22Rv1 (cell line): Measurements from ENCODE around the gene ALKBH6.

ENCODE experiments used
- ZFX ChIP-seq: fragments of 450-650 bp; IDR thresholded peaks from 2 replicates; pipeline ENCODE4 v1.6.1; 2017; ENCODE audit warnings: antibody characterized with exemption, borderline replicate concordance
- TF ChIP-seq, protein P1 (sequence below): fragments of 450-650 bp; IDR thresholded peaks from 2 replicates; pipeline ENCODE4 v1.5.1; 2017; ENCODE audit warnings: mild to moderate bottlenecking

DNA sequence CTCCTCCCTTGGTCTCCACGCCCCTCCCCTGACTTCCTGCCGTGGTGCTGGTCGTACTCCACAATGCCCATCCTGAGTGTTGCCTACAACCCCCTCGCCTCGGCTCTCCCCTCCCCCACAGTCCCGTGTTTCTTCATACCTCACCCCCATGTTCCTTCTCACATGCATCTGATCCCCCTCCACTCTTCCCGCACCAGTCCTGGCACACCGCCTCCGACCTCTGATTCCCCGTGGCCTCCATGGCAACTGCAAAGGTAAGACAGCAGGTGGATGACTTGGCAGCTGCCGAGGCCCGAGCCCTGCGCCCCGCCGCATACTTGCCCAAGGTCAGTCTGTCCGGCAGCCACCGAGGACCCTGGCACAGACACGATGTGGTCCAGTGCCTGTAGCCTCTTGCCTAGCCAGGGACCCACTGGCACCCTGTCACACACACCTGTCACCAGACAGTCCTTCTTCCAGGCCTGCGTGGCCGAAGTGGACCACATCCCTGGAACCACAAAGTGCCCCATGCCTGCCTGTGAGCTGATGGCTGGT is 35.1 kb downstream of the ALKBH6 start:
- TF ChIP-seq, protein P1, sequence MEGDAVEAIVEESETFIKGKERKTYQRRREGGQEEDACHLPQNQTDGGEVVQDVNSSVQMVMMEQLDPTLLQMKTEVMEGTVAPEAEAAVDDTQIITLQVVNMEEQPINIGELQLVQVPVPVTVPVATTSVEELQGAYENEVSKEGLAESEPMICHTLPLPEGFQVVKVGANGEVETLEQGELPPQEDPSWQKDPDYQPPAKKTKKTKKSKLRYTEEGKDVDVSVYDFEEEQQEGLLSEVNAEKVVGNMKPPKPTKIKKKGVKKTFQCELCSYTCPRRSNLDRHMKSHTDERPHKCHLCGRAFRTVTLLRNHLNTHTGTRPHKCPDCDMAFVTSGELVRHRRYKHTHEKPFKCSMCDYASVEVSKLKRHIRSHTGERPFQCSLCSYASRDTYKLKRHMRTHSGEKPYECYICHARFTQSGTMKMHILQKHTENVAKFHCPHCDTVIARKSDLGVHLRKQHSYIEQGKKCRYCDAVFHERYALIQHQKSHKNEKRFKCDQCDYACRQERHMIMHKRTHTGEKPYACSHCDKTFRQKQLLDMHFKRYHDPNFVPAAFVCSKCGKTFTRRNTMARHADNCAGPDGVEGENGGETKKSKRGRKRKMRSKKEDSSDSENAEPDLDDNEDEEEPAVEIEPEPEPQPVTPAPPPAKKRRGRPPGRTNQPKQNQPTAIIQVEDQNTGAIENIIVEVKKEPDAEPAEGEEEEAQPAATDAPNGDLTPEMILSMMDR, result no peak
- no peak for TF ChIP-seq ZFX
